HEK293 (cell line): ENCODE measurements around the gene NIPSNAP3A.

Source experiments
- ATF2 ChIP-seq: fragments of 450-650 bp; formaldehyde crosslinking; IDR thresholded peaks from 2 replicates; pipeline ENCODE4 v1.5.1; 2016; ENCODE audit warnings: missing biosample characterization, missing genetic modification characterization, low read depth
- CTCF ChIP-seq: fragments of 450-650 bp; formaldehyde crosslinking; IDR thresholded peaks from 2 replicates; pipeline ENCODE4 v1.5.1; 2016; ENCODE audit warnings: missing biosample characterization, missing genetic modification characterization
- MYNN ChIP-seq: fragments of 450-650 bp; formaldehyde crosslinking; IDR thresholded peaks from 2 replicates; pipeline ENCODE4 v1.5.1; 2016; ENCODE audit warnings: missing biosample characterization, missing genetic modification characterization, borderline replicate concordance
- YY2 ChIP-seq: fragments of 450-650 bp; formaldehyde crosslinking; IDR thresholded peaks from 2 replicates; pipeline ENCODE4 v1.5.1; 2016; ENCODE audit warnings: missing biosample characterization, missing genetic modification characterization
- ZBTB44 ChIP-seq: fragments of 450-650 bp; IDR thresholded peaks from 2 replicates; pipeline ENCODE4 v1.5.1; 2018; ENCODE audit warnings: missing biosample characterization, mild to moderate bottlenecking, missing genetic modification characterization
- ZFP41 ChIP-seq: fragments of 450-650 bp; formaldehyde crosslinking; IDR thresholded peaks from 2 replicates; pipeline ENCODE4 v1.5.1; 2016; ENCODE audit warnings: missing biosample characterization, missing genetic modification characterization, borderline replicate concordance
- ZNF133 ChIP-seq: fragments of 450-650 bp; formaldehyde crosslinking; IDR thresholded peaks from 2 replicates; pipeline ENCODE4 v1.5.1; 2016; ENCODE audit warnings: missing biosample characterization, missing genetic modification characterization
- ZNF274 ChIP-seq, 2 experiments: fragments of 200-500 bp in 1 of 2; fragments of 450-650 bp in 1 of 2; sonication (Bioruptor generic) in 1 of 2; formaldehyde crosslinking in 1 of 2; IDR thresholded peaks; 2 replicates each; pipeline versions ENCODE4 v1.5.1 to v1.6.1; 2014 to 2016; ENCODE audit warnings: borderline replicate concordance in 1 of 2, inconsistent platforms in 1 of 2, low read length in 1 of 2, missing biosample characterization in 1 of 2, missing genetic modification characterization in 1 of 2
- ZNF362 ChIP-seq: fragments of 450-650 bp; formaldehyde crosslinking; IDR thresholded peaks from 2 replicates; pipeline ENCODE4 v1.5.1; 2016; ENCODE audit warnings: missing biosample characterization, missing genetic modification characterization
- ZNF621 ChIP-seq: fragments of 450-650 bp; formaldehyde crosslinking; IDR thresholded peaks from 2 replicates; pipeline ENCODE4 v1.5.1; 2017; ENCODE audit warnings: missing biosample characterization, missing genetic modification characterization
- ZSCAN30 ChIP-seq: fragments of 450-650 bp; IDR thresholded peaks from 2 replicates; pipeline ENCODE4 v1.5.1; 2018; ENCODE audit warnings: missing biosample characterization, mild to moderate bottlenecking, missing genetic modification characterization, moderate library complexity

GRCh38 chr9:104765138-104765537 lies 17.7 kb downstream of the NIPSNAP3A start:
- TF ChIP-seq ZNF362 (tag by site-specific recombination) (no peak), ZSCAN30 (tag by site-specific recombination) (no peak), ZNF274 (IDR thresholded peaks at IDR 0.05; ENCODE audit: low read length) (no peak), ZNF274 (tag by site-specific recombination; IDR thresholded peaks at IDR 0.05; ENCODE audit: borderline replicate concordance) (no peak), ZNF133 (tag by site-specific recombination) (no peak), ZBTB44 (tag by site-specific recombination) (no peak), MYNN (tag by site-specific recombination) (no peak), CTCF (tag by site-specific recombination) (no peak), ZFP41 (no peak), YY2 (tag by site-specific recombination) (no peak), ZNF621 (tag by site-specific recombination) (no peak), ATF2 (no peak)
